ENCODE results near the gene MDM2. TPM values are rescaled to one million over a fixed set of nuclear protein-coding genes. Genes with fewer than 3 reads are reported as not detected.

Gene MDM2
- total and polyA plus RNA-seq, 10 of the 15 experiments (the other 5 are each of a cell fraction or from before 2014, with no cell fraction given) = 48.2 to 174 (median 85.0) TPM

DNA sequence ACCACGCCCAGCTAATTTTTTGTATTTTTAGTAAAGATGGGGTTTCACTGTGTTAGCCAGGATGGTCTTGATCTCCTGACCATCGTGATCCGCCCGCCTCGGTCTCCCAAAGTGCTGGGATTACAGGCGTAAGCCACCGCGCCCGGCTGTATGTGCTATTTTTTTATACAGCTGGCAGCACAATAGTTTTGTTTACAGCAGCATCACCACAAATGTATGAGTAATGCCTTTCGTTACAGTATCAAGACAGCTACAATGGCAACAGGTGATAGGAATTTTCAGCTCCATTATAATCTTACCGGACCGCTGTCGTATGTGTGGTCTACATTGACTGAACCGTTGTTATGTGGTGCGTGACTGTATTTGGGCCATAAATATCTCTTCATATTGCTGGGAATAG is 11.6 kb upstream of the MDM2 start (continued):
- TF ChIP-seq, protein P1, sequence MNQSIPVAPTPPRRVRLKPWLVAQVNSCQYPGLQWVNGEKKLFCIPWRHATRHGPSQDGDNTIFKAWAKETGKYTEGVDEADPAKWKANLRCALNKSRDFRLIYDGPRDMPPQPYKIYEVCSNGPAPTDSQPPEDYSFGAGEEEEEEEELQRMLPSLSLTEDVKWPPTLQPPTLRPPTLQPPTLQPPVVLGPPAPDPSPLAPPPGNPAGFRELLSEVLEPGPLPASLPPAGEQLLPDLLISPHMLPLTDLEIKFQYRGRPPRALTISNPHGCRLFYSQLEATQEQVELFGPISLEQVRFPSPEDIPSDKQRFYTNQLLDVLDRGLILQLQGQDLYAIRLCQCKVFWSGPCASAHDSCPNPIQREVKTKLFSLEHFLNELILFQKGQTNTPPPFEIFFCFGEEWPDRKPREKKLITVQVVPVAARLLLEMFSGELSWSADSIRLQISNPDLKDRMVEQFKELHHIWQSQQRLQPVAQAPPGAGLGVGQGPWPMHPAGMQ (IDR thresholded peaks at IDR 0.05; ENCODE audit: borderline replicate concordance) = no peak
- TF ChIP-seq HCFC1 (IDR thresholded peaks at IDR 0.05; ENCODE audit: low read length) = no peak
- no peak for TF ChIP-seq TCF3 (IDR thresholded peaks at IDR 0.05; ENCODE audit: borderline replicate concordance, insufficient read depth, low read depth, low read length)
- no peak for TF ChIP-seq ZNF274 (IDR thresholded peaks at IDR 0.05; ENCODE audit: insufficient read depth, insufficient read length)
- no peak for TF ChIP-seq BACH1 (IDR thresholded peaks at IDR 0.05; ENCODE audit: borderline replicate concordance)

DNA sequence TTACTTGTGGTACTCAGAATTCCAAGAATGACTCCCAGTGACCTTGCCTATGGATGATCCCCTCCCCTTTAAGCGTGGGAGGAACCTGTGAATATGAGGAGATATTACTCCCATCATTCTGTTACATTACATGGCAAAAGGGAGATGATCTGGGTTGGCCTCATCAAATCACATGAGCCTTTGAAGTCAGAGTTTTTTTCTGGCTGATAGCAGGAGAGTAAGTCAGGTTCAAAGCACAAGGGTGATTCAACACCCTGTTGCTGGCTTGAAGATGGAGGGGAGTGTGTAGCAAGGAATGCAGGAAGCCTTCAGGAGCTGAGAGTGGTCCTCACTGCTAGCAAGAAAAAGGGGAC is 9.1 kb upstream of the MDM2 start:
- FAIRE-seq = no peak

More for the DNA sequence above, 9.1 kb upstream of the MDM2 start:
- Histone ChIP-seq H3K9me3 (replicated peaks; ENCODE audit: control insufficient read depth, insufficient read depth, low read length) (no peaks in the 10 kb centered on the region), H3K4me1 (ENCODE audit: control insufficient read depth, insufficient read depth, low read length) (peaks cover 6% of the 10 kb centered on the region; the same call in 1 of the 2 replicates), H3K9ac (ENCODE audit: control insufficient read depth, insufficient read depth, low read length) (no peak overlapping the region), H2AFZ (ENCODE audit: control insufficient read depth, low read depth, low read length) (no peak overlapping the region), H4K20me1 (ENCODE audit: control insufficient read depth, insufficient read depth) (no peaks in the 10 kb centered on the region), H3K4me2 (ENCODE audit: control insufficient read depth, insufficient read depth) (no peak overlapping the region), H3K27me3 (replicated peaks in 1 of 2; ENCODE audit: control insufficient read depth in 2 of 2, insufficient read depth in 2 of 2, low read length in 1 of 2) (no peaks in the 10 kb centered on the region), H3K27ac (ENCODE audit: control insufficient read depth, insufficient read depth) (no peak overlapping the region), H3K4me3 (no peak overlapping the region), H3K36me3 (ENCODE audit: control insufficient read depth in 2 of 2, insufficient read depth in 2 of 2, low read length in 1 of 2) (no peaks in the 10 kb centered on the region), H3K79me2 (ENCODE audit: control insufficient read depth, insufficient read depth, low read length) (no peaks in the 10 kb centered on the region)
- RAD21 ChIA-PET (ENCODE audit: unreplicated experiment) = no interaction called here
- intact Hi-C loops (cut with micrococcal nuclease; ENCODE audit: unreplicated experiment) = no loop called here
- in situ Hi-C loops (cut with MboI) = no loop called here
- CTCF ChIA-PET = no interaction called here
- 78% methylated on average over 1 of the region's 1 CpG for WGBS (ENCODE audit: insufficient coverage, insufficient replicate concordance, low lambda C conversion rate, missing lambda C conversion rate)
- SMC1A ChIA-PET (ENCODE audit: uncharacterized antibody, unreplicated experiment) = interaction anchor here (0.7 to 1.1 kb wide), 3 partner anchors 11 to 641 kb away, joined by 3 to 6 read pairs (median 3); no protein-coding TSS in a partner anchor
- TF ChIP-seq EZH2 (IDR thresholded peaks at IDR 0.05; ENCODE audit: borderline replicate concordance, control insufficient read depth, low read depth, low read length) (no peak), WRNIP1 (IDR thresholded peaks at IDR 0.05; ENCODE audit: borderline replicate concordance, low read depth, low read length) (no peak), RFX5 (IDR thresholded peaks at IDR 0.05; ENCODE audit: low read depth, low read length) (no peak), EGR1 (IDR thresholded peaks at IDR 0.05; ENCODE audit: borderline replicate concordance in 1 of 2, low read depth in 2 of 2, low read length in 2 of 2) (no peak), FOXK2 (IDR thresholded peaks at IDR 0.05) (no peak), TARDBP (IDR thresholded peaks at IDR 0.05; ENCODE audit: borderline replicate concordance) (no peak), PML (IDR thresholded peaks at IDR 0.05; ENCODE audit: low read length) (no peak), SMC3 (IDR thresholded peaks at IDR 0.05; ENCODE audit: borderline replicate concordance, low read length) (no peak)
- TF ChIP-seq, protein P2, sequence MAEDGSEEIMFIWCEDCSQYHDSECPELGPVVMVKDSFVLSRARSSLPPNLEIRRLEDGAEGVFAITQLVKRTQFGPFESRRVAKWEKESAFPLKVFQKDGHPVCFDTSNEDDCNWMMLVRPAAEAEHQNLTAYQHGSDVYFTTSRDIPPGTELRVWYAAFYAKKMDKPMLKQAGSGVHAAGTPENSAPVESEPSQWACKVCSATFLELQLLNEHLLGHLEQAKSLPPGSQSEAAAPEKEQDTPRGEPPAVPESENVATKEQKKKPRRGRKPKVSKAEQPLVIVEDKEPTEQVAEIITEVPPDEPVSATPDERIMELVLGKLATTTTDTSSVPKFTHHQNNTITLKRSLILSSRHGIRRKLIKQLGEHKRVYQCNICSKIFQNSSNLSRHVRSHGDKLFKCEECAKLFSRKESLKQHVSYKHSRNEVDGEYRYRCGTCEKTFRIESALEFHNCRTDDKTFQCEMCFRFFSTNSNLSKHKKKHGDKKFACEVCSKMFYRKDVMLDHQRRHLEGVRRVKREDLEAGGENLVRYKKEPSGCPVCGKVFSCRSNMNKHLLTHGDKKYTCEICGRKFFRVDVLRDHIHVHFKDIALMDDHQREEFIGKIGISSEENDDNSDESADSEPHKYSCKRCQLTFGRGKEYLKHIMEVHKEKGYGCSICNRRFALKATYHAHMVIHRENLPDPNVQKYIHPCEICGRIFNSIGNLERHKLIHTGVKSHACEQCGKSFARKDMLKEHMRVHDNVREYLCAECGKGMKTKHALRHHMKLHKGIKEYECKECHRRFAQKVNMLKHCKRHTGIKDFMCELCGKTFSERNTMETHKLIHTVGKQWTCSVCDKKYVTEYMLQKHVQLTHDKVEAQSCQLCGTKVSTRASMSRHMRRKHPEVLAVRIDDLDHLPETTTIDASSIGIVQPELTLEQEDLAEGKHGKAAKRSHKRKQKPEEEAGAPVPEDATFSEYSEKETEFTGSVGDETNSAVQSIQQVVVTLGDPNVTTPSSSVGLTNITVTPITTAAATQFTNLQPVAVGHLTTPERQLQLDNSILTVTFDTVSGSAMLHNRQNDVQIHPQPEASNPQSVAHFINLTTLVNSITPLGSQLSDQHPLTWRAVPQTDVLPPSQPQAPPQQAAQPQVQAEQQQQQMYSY (CRISPR knock-in tag; IDR thresholded peaks at IDR 0.05) = no peak
- TF ChIP-seq, protein P1 (IDR thresholded peaks at IDR 0.05; ENCODE audit: borderline replicate concordance) = no peak
- POLR2A ChIA-PET = interaction anchor here (0.7 to 1.3 kb wide), 2 partner anchors 10 to 52 kb away, joined by 4 to 5 read pairs; partner anchors contain the start of gene MDM2
- DNase-seq (ENCODE audit: low read depth, low spot score) (no peak), ATAC-seq (no peak)
- BruUV-seq (replicated peaks) = no TSS peak

All from GM12878 (cell line).